ENCODE results near the gene MXD3.
A peak's percentile ranks its signal among the peaks of the same experiment; 100 is the strongest.
"Not testable (repeated sequence)": the region's sequence is repeated elsewhere in the genome, so short reads cannot be mapped to it uniquely, and the experiment has no call there.

The MXD3 gene

GRCh38 chr5:177306103-177306640, 5.5 kb downstream of the MXD3 start:
- not testable (repeated sequence) for DNase-seq (ENCODE audit: extremely low read depth in 1 of 2, low read depth in 1 of 2)

GRCh38 chr5:177304392-177305119, 7.1 kb downstream of the MXD3 start:
- no peak for DNase-seq (ENCODE audit: extremely low read depth in 1 of 2, low read depth in 1 of 2)

GRCh38 chr5:177303925-177304391, 7.7 kb downstream of the MXD3 start:
- no peak for DNase-seq (ENCODE audit: extremely low read depth in 1 of 2, low read depth in 1 of 2)

GRCh38 chr5:177303121-177303924, 8.4 kb downstream of the MXD3 start, which contains the start of the genes PRELID1 and RAB24:
PRELID1 (plus strand) TSS chr5:177303799; CDS start chr5:177303986, 187 bp downstream.
RAB24 (minus strand) TSS chr5:177303719; CDS start chr5:177303288, 431 bp downstream.
- peak; percentile 52 to 89 for DNase-seq (ENCODE audit: extremely low read depth in 1 of 2, low read depth in 1 of 2)

- no peak for DNase-seq (ENCODE audit: extremely low read depth in 1 of 2, low read depth in 1 of 2)
Measured at GRCh38 chr5:177302354-177303110, 9.2 kb downstream of the MXD3 start.

- no peak for DNase-seq (ENCODE audit: extremely low read depth in 1 of 2, low read depth in 1 of 2)
Measured at GRCh38 chr5:177301503-177302165, 10.1 kb downstream of the MXD3 start.

- no peak for DNase-seq (ENCODE audit: extremely low read depth in 1 of 2, low read depth in 1 of 2)
Measured at GRCh38 chr5:177300951-177301350, 10.7 kb downstream of the MXD3 start.

GRCh38 chr5:177300236-177300880, 11.3 kb downstream of the MXD3 start:
- DNase-seq (ENCODE audit: extremely low read depth in 1 of 2, low read depth in 1 of 2): peak; percentile 47 to 51

GRCh38 chr5:177299697-177300096, 12.0 kb downstream of the MXD3 start:
- DNase-seq (ENCODE audit: extremely low read depth in 1 of 2, low read depth in 1 of 2): no peak

- no peak for DNase-seq (ENCODE audit: extremely low read depth in 1 of 2, low read depth in 1 of 2)
Measured at GRCh38 chr5:177297922-177298321, 13.8 kb downstream of the MXD3 start.

GRCh38 chr5:177296581-177296980, 15.1 kb downstream of the MXD3 start:
- no peak for DNase-seq (ENCODE audit: extremely low read depth in 1 of 2, low read depth in 1 of 2)

- DNase-seq (ENCODE audit: extremely low read depth in 1 of 2, low read depth in 1 of 2): no peak
Measured at GRCh38 chr5:177295924-177296323, 15.8 kb downstream of the MXD3 start.

- DNase-seq (ENCODE audit: extremely low read depth in 1 of 2, low read depth in 1 of 2): no peak
Measured at GRCh38 chr5:177294632-177295031, 17.1 kb downstream of the MXD3 start.

GRCh38 chr5:177293819-177294581, 17.7 kb downstream of the MXD3 start:
- no peak for DNase-seq (ENCODE audit: extremely low read depth in 1 of 2, low read depth in 1 of 2)

GRCh38 chr5:177291735-177292134, 20.0 kb downstream of the MXD3 start:
- no peak for DNase-seq (ENCODE audit: extremely low read depth in 1 of 2, low read depth in 1 of 2)

- no peak for DNase-seq (ENCODE audit: extremely low read depth in 1 of 2, low read depth in 1 of 2)
Measured at GRCh38 chr5:177290816-177291596, 20.7 kb downstream of the MXD3 start.

GRCh38 chr5:177288191-177288590, 23.5 kb downstream of the MXD3 start:
- no peak for DNase-seq (ENCODE audit: extremely low read depth in 1 of 2, low read depth in 1 of 2)

- DNase-seq (ENCODE audit: extremely low read depth in 1 of 2, low read depth in 1 of 2): no peak
Measured at GRCh38 chr5:177276886-177277285, 34.8 kb downstream of the MXD3 start.
